GM10266 (cell line): ENCODE results near the gene FRS2.

Experiments used
- DNase-seq: peaks from one replicate; pipeline ENCODE4 v3.0.0; 2012; ENCODE audit errors: extremely low spot score
- CTCF ChIP-seq: IDR thresholded peaks from 2 replicates; pipeline ENCODE4 v1.5.1; 2012; ENCODE audit warnings: mild to moderate bottlenecking, low read depth; ENCODE audit not compliant: control insufficient read depth, insufficient read depth; ENCODE audit errors: missing control alignments

FRS2 gene

GRCh38 chr12:69483700-69484099 is 13.5 kb downstream of the FRS2 start:
- DNase-seq, result no peak
- no peak for TF ChIP-seq CTCF

GRCh38 chr12:69484428-69484827 is 14.2 kb downstream of the FRS2 start:
- DNase-seq, result no peak
- no peak for TF ChIP-seq CTCF

- DNase-seq, result no peak
- no peak for TF ChIP-seq CTCF
These were observed 20.9 kb downstream of the FRS2 start for GRCh38 chr12:69490920-69491643.

GRCh38 chr12:69492739-69493138 is 22.6 kb downstream of the FRS2 start:
- TF ChIP-seq CTCF, result no peak
- DNase-seq, result no peak

- no peak for TF ChIP-seq CTCF
- DNase-seq, result no peak
These were observed 24.9 kb downstream of the FRS2 start for GRCh38 chr12:69495071-69495470.

- no peak for TF ChIP-seq CTCF
- peak; percentile 58 for DNase-seq
These were observed 27.3 kb downstream of the FRS2 start for GRCh38 chr12:69497308-69498026.

- no peak for DNase-seq
- no peak for TF ChIP-seq CTCF
These were observed 30.4 kb downstream of the FRS2 start for GRCh38 chr12:69500631-69501030.
